GM18526 (cell line): Measurements from ENCODE around the gene KMT5B.
A peak's percentile ranks its signal among the peaks of the same experiment; 100 is the strongest.

Experiments
- POLR2A ChIP-seq: IDR thresholded peaks from 3 replicates; pipeline ENCODE4 v1.6.1; 2011; ENCODE audit not compliant: insufficient read length; ENCODE audit errors: extremely low read depth

KMT5B gene

GRCh38 chr11:68122936-68123539, 90.1 kb downstream of the KMT5B start:
- TF ChIP-seq POLR2A = no peak

GRCh38 chr11:68121067-68121899, 91.8 kb downstream of the KMT5B start, which contains the start of gene CHKA:
CHKA (minus strand) TSS chr11:68121388; CDS start chr11:68121177, 211 bp downstream.
- peak; percentile 69 for TF ChIP-seq POLR2A

GRCh38 chr11:68120273-68121066, 92.6 kb downstream of the KMT5B start:
- TF ChIP-seq POLR2A = no peak

- no peak for TF ChIP-seq POLR2A
Observed at GRCh38 chr11:68118706-68119448, 94.2 kb downstream of the KMT5B start.

- TF ChIP-seq POLR2A = no peak
Observed at GRCh38 chr11:68117853-68118470, 95.1 kb downstream of the KMT5B start.

- TF ChIP-seq POLR2A = no peak
Observed at GRCh38 chr11:68116974-68117373, 96.1 kb downstream of the KMT5B start.

- TF ChIP-seq POLR2A = no peak
Observed at GRCh38 chr11:68116126-68116525, 97.0 kb downstream of the KMT5B start.

GRCh38 chr11:68115285-68115684, 97.8 kb downstream of the KMT5B start:
- TF ChIP-seq POLR2A = no peak

- TF ChIP-seq POLR2A = no peak
Observed at GRCh38 chr11:68113986-68114385, 99.1 kb downstream of the KMT5B start.

GRCh38 chr11:68107689-68108088, 105.4 kb downstream of the KMT5B start:
- no peak for TF ChIP-seq POLR2A

GRCh38 chr11:68106165-68106940, 106.7 kb downstream of the KMT5B start:
- TF ChIP-seq POLR2A = no peak
